Measurements from ENCODE around the gene ANKS1A.

The ANKS1A gene

GRCh38 chr6:35065441-35065800 is 176.4 kb downstream of the ANKS1A start:
- TF ChIP-seq CTCF (IDR thresholded peaks at IDR 0.05; ENCODE audit: low read depth, low read length), result no peak
- H3K4me3 ChIP-seq (replicated peaks in 1 of 2; ENCODE audit: low read depth in 2 of 2, low read length in 2 of 2), result no peak overlapping the region
- DNase-seq (ENCODE audit: low read depth in 2 of 2), result no peak

GRCh38 chr6:35065870-35066269 is 176.8 kb downstream of the ANKS1A start:
- no peak overlapping the region for H3K4me3 ChIP-seq (replicated peaks in 1 of 2; ENCODE audit: low read depth in 2 of 2, low read length in 2 of 2)
- DNase-seq (ENCODE audit: low read depth in 2 of 2), result no peak
- no peak for TF ChIP-seq CTCF (IDR thresholded peaks at IDR 0.05; ENCODE audit: low read depth, low read length)

- TF ChIP-seq CTCF (IDR thresholded peaks at IDR 0.05; ENCODE audit: low read depth, low read length), result no peak
- H3K4me3 ChIP-seq (replicated peaks in 1 of 2; ENCODE audit: low read depth in 2 of 2, low read length in 2 of 2), result no peak overlapping the region
These were observed 178.2 kb downstream of the ANKS1A start for GRCh38 chr6:35067234-35067633.

GRCh38 chr6:35068206-35068605 is 179.2 kb downstream of the ANKS1A start:
- no peak overlapping the region for H3K4me3 ChIP-seq (replicated peaks in 1 of 2; ENCODE audit: low read depth in 2 of 2, low read length in 2 of 2)
- DNase-seq (ENCODE audit: low read depth in 2 of 2), result no peak
- TF ChIP-seq CTCF (IDR thresholded peaks at IDR 0.05; ENCODE audit: low read depth, low read length), result no peak

More at GRCh38 chr6:35067234-35067633, 178.2 kb downstream of the ANKS1A start:
- no peak for DNase-seq (ENCODE audit: low read depth in 2 of 2)

- H3K4me3 ChIP-seq (replicated peaks in 1 of 2; ENCODE audit: low read depth in 2 of 2, low read length in 2 of 2), result no peak overlapping the region
- TF ChIP-seq CTCF (IDR thresholded peaks at IDR 0.05; ENCODE audit: low read depth, low read length), result no peak
- no peak for DNase-seq (ENCODE audit: low read depth in 2 of 2)
These were observed 179.6 kb downstream of the ANKS1A start for GRCh38 chr6:35068644-35069043.

- DNase-seq (ENCODE audit: low read depth in 2 of 2), result no peak
- no peak for TF ChIP-seq CTCF (IDR thresholded peaks at IDR 0.05; ENCODE audit: low read depth, low read length)
- H3K4me3 ChIP-seq (replicated peaks in 1 of 2; ENCODE audit: low read depth in 2 of 2, low read length in 2 of 2), result no peak overlapping the region
These were observed 180.2 kb downstream of the ANKS1A start for GRCh38 chr6:35069262-35069661.

GRCh38 chr6:35070111-35070510 is 181.1 kb downstream of the ANKS1A start:
- no peak for TF ChIP-seq CTCF (IDR thresholded peaks at IDR 0.05; ENCODE audit: low read depth, low read length)
- H3K4me3 ChIP-seq (replicated peaks in 1 of 2; ENCODE audit: low read depth in 2 of 2, low read length in 2 of 2), result no peak overlapping the region
- DNase-seq (ENCODE audit: low read depth in 2 of 2), result no peak

Measured in cardiac fibroblast (primary cell).